WI38 (cell line): ENCODE measurements around the gene UGT1A7.
"Not testable (repeated sequence)": the region's sequence is repeated elsewhere in the genome, so short reads cannot be mapped to it uniquely, and the experiment has no call there.

ENCODE experiments used
- H3K4me3 ChIP-seq: 2 replicates; pipeline ENCODE4 v1.5.1; 2011; ENCODE audit warnings: low read depth, mild to moderate bottlenecking, control low read depth, low read length
- TF ChIP-seq, protein P1 (sequence below): IDR thresholded peaks from 2 replicates; pipeline ENCODE4 v1.5.1; 2012; ENCODE audit warnings: low read depth, mild to moderate bottlenecking, control low read depth, low read length

The UGT1A7 gene

DNA sequence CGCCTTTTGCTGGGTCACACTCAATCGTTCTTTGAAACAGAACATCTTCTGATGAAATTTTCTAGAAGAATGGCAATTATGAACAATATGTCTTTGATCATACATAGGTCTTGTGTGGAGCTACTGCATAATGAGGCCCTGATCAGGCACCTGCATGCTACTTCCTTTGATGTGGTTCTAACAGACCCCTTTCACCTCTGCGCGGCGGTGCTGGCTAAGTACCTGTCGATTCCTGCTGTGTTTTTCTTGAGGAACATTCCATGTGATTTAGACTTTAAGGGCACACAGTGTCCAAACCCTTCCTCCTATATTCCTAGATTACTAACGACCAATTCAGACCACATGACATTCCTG lies 31.5 kb downstream of the UGT1A7 start:
- TF ChIP-seq, protein P1, sequence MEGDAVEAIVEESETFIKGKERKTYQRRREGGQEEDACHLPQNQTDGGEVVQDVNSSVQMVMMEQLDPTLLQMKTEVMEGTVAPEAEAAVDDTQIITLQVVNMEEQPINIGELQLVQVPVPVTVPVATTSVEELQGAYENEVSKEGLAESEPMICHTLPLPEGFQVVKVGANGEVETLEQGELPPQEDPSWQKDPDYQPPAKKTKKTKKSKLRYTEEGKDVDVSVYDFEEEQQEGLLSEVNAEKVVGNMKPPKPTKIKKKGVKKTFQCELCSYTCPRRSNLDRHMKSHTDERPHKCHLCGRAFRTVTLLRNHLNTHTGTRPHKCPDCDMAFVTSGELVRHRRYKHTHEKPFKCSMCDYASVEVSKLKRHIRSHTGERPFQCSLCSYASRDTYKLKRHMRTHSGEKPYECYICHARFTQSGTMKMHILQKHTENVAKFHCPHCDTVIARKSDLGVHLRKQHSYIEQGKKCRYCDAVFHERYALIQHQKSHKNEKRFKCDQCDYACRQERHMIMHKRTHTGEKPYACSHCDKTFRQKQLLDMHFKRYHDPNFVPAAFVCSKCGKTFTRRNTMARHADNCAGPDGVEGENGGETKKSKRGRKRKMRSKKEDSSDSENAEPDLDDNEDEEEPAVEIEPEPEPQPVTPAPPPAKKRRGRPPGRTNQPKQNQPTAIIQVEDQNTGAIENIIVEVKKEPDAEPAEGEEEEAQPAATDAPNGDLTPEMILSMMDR = no peak
- H3K4me3 ChIP-seq = no peak overlapping the region

DNA sequence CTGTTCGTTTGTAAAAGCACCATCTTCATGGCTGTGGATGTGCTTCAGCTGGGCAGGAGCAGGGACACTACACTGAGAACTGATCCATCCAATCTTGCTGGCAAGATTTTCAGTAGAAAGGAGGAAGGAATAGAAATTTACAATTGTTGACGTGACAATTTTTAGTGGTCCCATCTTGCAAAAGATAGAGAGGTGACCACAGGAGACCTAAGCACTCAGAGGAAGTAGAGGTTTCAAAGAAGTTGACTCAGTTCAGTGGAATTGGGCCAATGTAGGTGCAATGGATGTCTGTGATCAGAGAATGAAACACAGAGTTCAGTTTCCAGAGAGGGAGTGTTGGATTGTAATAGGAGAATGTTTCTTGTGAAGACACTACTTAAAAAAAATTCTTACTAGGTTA lies 32.4 kb downstream of the UGT1A7 start:
- TF ChIP-seq, protein P1 = no peak
- H3K4me3 ChIP-seq = no peak overlapping the region

DNA sequence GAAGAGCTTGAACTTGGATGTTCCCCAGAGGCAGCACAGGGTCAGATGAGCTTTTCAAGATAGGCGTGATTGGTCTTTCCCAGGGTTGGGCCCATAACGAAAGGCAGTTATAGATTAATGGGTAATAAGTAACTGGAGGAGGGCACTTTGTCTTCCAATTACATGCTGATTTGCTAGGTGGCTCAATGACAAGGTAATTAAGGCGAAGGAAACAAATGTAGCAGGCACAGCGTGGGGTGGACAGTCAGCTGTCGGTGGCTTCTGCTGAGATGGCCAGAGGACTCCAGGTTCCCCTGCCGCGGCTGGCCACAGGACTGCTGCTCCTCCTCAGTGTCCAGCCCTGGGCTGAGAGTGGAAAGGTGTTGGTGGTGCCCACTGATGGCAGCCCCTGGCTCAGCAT lies 36.9 kb downstream of the UGT1A7 start, which contains the start of gene UGT1A4:
Gene UGT1A4 (plus strand): TSS at position 185 of the 400 bp plus-strand sequence. CDS start 85 bp downstream, at position 270.
- TF ChIP-seq, protein P1 = no peak
- H3K4me3 ChIP-seq = no peak within 1 kb of the TSS

DNA sequence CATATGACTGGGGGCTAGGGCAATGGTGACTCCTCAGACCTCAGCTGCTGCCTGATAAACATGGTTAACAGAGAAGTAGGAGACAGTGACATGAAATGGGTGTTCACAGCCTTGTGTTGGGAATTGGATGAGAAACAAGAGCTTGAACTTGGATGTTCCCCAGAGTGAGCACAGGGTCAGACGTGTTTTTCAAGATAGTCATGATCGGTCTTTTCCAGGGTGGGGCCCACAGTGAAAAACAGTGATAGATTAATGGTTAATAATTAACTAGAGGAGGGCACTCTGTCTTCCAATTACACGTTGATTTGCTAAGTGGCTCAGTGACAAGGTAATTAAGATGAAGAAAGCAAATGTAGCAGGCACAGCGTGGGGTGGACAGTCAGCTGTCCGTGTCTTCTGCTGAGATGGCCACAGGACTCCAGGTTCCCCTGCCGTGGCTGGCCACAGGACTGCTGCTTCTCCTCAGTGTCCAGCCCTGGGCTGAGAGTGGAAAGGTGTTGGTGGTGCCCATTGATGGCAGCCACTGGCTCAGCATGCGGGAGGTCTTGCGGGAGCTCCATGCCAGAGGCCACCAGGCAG lies 47.1 kb downstream of the UGT1A7 start, which contains the start of gene UGT1A3:
Gene UGT1A3 (plus strand): TSS at position 320 of the 579 bp plus-strand sequence. CDS start 85 bp downstream, at position 405.
- TF ChIP-seq, protein P1 = no peak
- no peak within 1 kb of the TSS for H3K4me3 ChIP-seq

DNA sequence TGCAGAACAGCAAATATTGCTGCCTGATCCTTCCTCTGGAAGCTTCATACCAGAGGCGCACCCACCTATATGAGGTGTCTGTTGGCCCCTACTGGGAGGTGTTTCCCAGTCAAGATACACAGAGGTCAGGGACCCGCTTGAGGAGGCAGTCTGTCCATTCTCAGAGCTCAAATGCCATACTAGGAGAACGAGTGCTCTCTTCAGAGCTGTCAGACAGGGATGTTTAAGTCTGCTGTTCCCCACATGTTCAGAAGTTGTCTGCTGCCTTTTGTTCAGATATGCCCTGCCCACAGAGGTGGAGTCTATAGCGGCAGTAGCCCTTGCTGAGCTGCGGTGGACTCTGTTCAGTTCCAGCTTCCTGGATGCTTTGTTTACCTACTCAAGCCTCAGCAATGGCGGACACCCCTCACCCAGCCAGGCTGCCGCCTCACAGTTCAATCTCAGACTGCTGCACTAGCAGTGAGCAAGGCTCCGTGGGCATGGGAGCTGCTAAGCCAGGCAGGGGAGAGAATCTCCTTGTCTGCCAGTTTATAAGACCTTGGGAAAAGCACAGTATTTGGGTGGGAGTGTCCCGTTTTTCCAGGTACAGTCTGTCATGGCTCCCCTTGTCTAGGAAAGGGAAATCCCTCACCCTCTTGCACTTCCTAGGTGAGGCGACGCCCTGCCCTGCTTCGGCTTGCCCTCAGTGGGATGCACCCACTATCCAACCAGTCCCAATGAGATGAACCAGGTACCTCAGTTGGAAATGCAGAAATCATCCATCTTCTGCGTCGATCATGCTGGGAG lies 55.4 kb downstream of the UGT1A7 start:
- not testable (repeated sequence) for H3K4me3 ChIP-seq

DNA sequence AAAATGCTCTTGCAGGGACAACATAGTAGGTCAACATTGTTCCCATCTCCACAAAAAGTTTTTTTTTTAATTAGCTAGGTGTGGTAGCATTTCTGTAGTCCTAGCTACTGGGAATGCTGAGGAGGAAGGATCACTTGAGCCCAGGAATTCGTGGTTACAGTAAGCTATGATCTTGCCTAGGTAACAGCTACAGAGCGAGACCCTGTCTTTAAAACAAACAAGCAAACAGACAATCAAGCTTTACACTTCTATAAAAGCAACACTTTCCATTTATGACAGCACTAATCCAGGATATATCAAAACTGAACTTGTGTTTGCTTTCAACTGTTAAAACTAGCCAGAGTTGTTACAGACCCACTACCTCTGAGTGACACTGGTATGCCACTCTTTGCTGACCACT lies 59.2 kb downstream of the UGT1A7 start:
- no peak overlapping the region for H3K4me3 ChIP-seq
- TF ChIP-seq, protein P1 = no peak

DNA sequence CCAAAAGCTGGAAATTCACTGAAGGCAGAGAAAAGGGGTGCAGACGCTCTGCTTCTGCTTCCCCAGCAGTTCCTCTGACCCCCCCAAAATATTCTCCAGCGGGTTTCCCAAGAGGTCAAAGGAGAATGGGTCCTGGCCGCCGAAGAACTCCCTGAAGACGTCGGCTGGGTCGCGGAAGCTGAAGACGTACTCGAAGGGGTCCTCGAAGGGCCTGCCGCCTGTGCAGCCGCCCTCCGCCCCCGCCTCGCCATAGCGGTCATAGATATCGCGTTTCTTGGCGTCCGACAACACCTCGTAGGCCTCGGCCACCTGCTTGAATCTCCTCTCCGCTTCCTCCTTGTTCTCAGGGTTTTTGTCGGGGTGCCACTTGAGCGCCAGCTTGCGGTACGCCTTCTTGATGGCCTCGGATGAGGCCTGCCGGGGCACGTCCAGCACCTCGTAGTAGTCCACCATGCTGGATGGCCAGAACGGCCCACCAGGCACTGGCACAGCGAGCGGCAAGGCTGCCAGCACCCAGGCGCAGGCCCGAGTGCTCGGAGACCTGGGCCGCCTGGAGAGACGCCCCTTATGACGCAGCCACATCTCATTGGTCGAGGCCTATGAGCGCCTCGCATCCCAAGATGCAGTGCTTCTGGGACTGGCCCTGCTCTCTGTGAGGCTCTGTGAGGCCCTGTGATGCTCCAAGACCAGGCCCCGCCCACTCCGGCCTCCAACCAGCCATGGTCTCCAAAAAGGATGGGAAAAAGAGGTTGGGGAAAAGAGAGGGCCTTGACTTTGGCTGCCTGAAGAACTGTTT lies 62.0 kb downstream of the UGT1A7 start:
- H3K4me3 ChIP-seq = no peak overlapping the region
- TF ChIP-seq, protein P1 = no peak
